Trophoblast cell (in vitro differentiated cells and primary cell): ENCODE data around the gene DBR1. TPM values are rescaled to one million over a fixed set of nuclear protein-coding genes. Genes with fewer than 3 reads are reported as not detected.

Experiments
- DNase-seq, 2 donors: peaks; one replicate each; pipeline ENCODE4 v3.0.0-alpha.2; 2016
- H2AFZ ChIP-seq: 2 replicates; pipeline ENCODE4 v1.6.1; 2013; ENCODE audit warnings: low read length, moderate library complexity, mild to moderate bottlenecking; ENCODE audit not compliant: insufficient read depth, poor library complexity
- H2AK5ac ChIP-seq: 2 replicates; pipeline ENCODE4 v1.6.1; 2013; ENCODE audit warnings: mild to moderate bottlenecking, low read length
- H2BK120ac ChIP-seq: 2 replicates; pipeline ENCODE4 v1.6.1; 2013; ENCODE audit warnings: low read length, mild to moderate bottlenecking, moderate library complexity; ENCODE audit not compliant: insufficient read depth, poor library complexity
- H2BK12ac ChIP-seq: 2 replicates; pipeline ENCODE4 v1.6.1; 2013; ENCODE audit warnings: mild to moderate bottlenecking, low read length, moderate library complexity
- H2BK5ac ChIP-seq: 2 replicates; pipeline ENCODE4 v1.6.1; 2013; ENCODE audit warnings: low read length, low read depth, moderate library complexity, mild to moderate bottlenecking; ENCODE audit not compliant: poor library complexity
- H3K14ac ChIP-seq: 2 replicates; pipeline ENCODE4 v1.6.1; 2013; ENCODE audit warnings: mild to moderate bottlenecking, low read length
- H3K18ac ChIP-seq: 2 replicates; pipeline ENCODE4 v1.6.1; 2013; ENCODE audit warnings: mild to moderate bottlenecking, low read length
- H3K23ac ChIP-seq: 2 replicates; pipeline ENCODE4 v1.6.1; 2013; ENCODE audit warnings: low read length
- H3K27ac ChIP-seq: 2 replicates; pipeline ENCODE4 v1.5.1; 2013; ENCODE audit warnings: low read depth, mild to moderate bottlenecking, inconsistent platforms, low read length, moderate library complexity
- H3K27me3 ChIP-seq: 2 replicates; pipeline ENCODE4 v1.6.1; 2013; ENCODE audit warnings: inconsistent platforms, mild to moderate bottlenecking, low read length, moderate library complexity; ENCODE audit not compliant: insufficient read depth
- H3K36me3 ChIP-seq, 2 experiments: 1 replicate in 1 of 2; 2 replicates in 1 of 2; pipeline ENCODE4 v1.6.1; 2013; ENCODE audit warnings: low read length in 2 of 2, mild to moderate bottlenecking in 2 of 2, moderate library complexity in 1 of 2; ENCODE audit not compliant: insufficient read depth in 2 of 2, control insufficient read depth in 1 of 2
- H3K4ac ChIP-seq: 2 replicates; pipeline ENCODE4 v1.6.1; 2013; ENCODE audit warnings: low read depth, mild to moderate bottlenecking, low read length, moderate library complexity
- H3K4me1 ChIP-seq, 2 experiments: 1 replicate in 1 of 2; 2 replicates in 1 of 2; pipeline ENCODE4 v1.6.1; 2013; ENCODE audit warnings: low read length in 2 of 2, mild to moderate bottlenecking in 2 of 2, moderate library complexity in 1 of 2; ENCODE audit not compliant: insufficient read depth in 2 of 2, control insufficient read depth in 1 of 2
- H3K4me2 ChIP-seq: 2 replicates; pipeline ENCODE4 v1.6.1; 2013; ENCODE audit warnings: inconsistent platforms, mild to moderate bottlenecking, low read length, moderate library complexity
- H3K4me3 ChIP-seq: 2 replicates; pipeline ENCODE4 v1.5.1; 2013; ENCODE audit warnings: mild to moderate bottlenecking, low read depth, low read length, inconsistent platforms
- H3K79me1 ChIP-seq: one replicate; pipeline ENCODE4 v1.6.1; 2013; ENCODE audit warnings: low read length
- H3K79me2 ChIP-seq: 2 replicates; pipeline ENCODE4 v1.6.1; 2013; ENCODE audit warnings: low read length, mild to moderate bottlenecking; ENCODE audit not compliant: control insufficient read depth, insufficient read depth, poor library complexity
- H3K9ac ChIP-seq: 2 replicates; pipeline ENCODE4 v1.6.1; 2013; ENCODE audit warnings: mild to moderate bottlenecking, low read length
- H3K9me3 ChIP-seq: 2 replicates; pipeline ENCODE4 v1.6.1; 2013; ENCODE audit warnings: low read depth, mild to moderate bottlenecking, control low read depth, inconsistent platforms, low read length; ENCODE audit not compliant: insufficient read depth
- H4K12ac ChIP-seq: 2 replicates; pipeline ENCODE4 v1.6.1; 2013; ENCODE audit warnings: low read depth, mild to moderate bottlenecking, low read length, moderate library complexity
- H4K8ac ChIP-seq: 2 replicates; pipeline ENCODE4 v1.6.1; 2013; ENCODE audit warnings: low read depth, mild to moderate bottlenecking, low read length, moderate library complexity
- H4K91ac ChIP-seq: one replicate; pipeline ENCODE4 v1.6.1; 2013; ENCODE audit warnings: low read depth, mild to moderate bottlenecking, low read length, moderate library complexity
- WGBS: extraction: QIAGEN DNeasy Blood & Tissue Kit; methylation state at CpG from one replicate; pipeline ENCODE4 v1.1.7; 2013; ENCODE audit warnings: missing lambda C conversion rate; ENCODE audit not compliant: insufficient read length, insufficient coverage; ENCODE audit errors: extremely low coverage; 5-methylcytosine and 5-hydroxymethylcytosine counted together
- polyA plus RNA-seq: library from polyadenylated mRNA; stranded (reverse); fragments of 200-250 nt; gene quantifications from 2 replicates; pipeline ENCODE4 v1.2.3, GENCODE V29; 2013

Gene DBR1
- 8.9 and 9.4 TPM in 2 replicates for polyA plus RNA-seq

GRCh38 chr3:138174421-138175131 is at the start of gene DBR1:
Gene DBR1, minus strand, starts transcription at chr3:138174921. Its CDS starts 126 bp downstream, at chr3:138174795.
- peak within 1 kb of the TSS; percentile 99 for H4K8ac ChIP-seq
- H3K4ac ChIP-seq, result peak within 1 kb of the TSS; percentile 96
- H2BK5ac ChIP-seq, result peak within 1 kb of the TSS; percentile 92
- no peak within 1 kb of the TSS for H2AK5ac ChIP-seq
- H3K36me3 ChIP-seq, result peaks cover 5 to 6% of the 10 kb centered on the region in 2 experiments
- peak within 1 kb of the TSS; percentile 99 for H3K14ac ChIP-seq
- H3K27ac ChIP-seq, result peak within 1 kb of the TSS; percentile 30
- peak within 1 kb of the TSS; percentile 98 for H4K91ac ChIP-seq
- no peak within 1 kb of the TSS for H3K23ac ChIP-seq
- H3K27me3 ChIP-seq, result no peaks in the 10 kb centered on the region
- no peaks in the 10 kb centered on the region for H3K9me3 ChIP-seq
- H3K4me1 ChIP-seq, result peaks cover 0 to 3% of the 10 kb centered on the region in 2 experiments
- H3K18ac ChIP-seq, result peak within 1 kb of the TSS; percentile 94
- H3K4me2 ChIP-seq, result peak within 1 kb of the TSS; percentile 74
- peak within 1 kb of the TSS; percentile 73 for H3K9ac ChIP-seq
- H2AFZ ChIP-seq, result peak within 1 kb of the TSS; percentile 93
- peak; percentile 75 to 89 for DNase-seq
- WGBS, result no CpG with 5 or more reads among the region's 38 CpGs
- peak within 1 kb of the TSS; percentile 18 for H2BK120ac ChIP-seq
- H3K79me1 ChIP-seq, result peaks cover 5% of the 10 kb centered on the region
- peaks cover 4% of the 10 kb centered on the region for H3K79me2 ChIP-seq
- no peak within 1 kb of the TSS for H2BK12ac ChIP-seq
- peak within 1 kb of the TSS; percentile 97 for H4K12ac ChIP-seq
- H3K4me3 ChIP-seq, result peak within 1 kb of the TSS; percentile 82

- Histone ChIP-seq H3K4me3 (no peak overlapping the region), H4K8ac (no peak overlapping the region), H4K91ac (no peak overlapping the region), H3K14ac (no peak overlapping the region), H3K4ac (no peak overlapping the region), H2BK120ac (no peak overlapping the region), H3K9ac (no peak overlapping the region), H2BK12ac (no peak overlapping the region), H4K12ac (no peak overlapping the region), H3K18ac (no peak overlapping the region), H3K36me3 (peaks cover 11 to 19% of the 10 kb centered on the region in 2 experiments), H2AK5ac (no peak overlapping the region), H3K4me2 (no peak overlapping the region), H3K27ac (no peak overlapping the region), H3K79me1 (no peaks in the 10 kb centered on the region), H3K9me3 (no peaks in the 10 kb centered on the region), H2AFZ (no peak overlapping the region), H3K27me3 (no peaks in the 10 kb centered on the region), H3K79me2 (no peaks in the 10 kb centered on the region), H3K23ac (no peak overlapping the region), H2BK5ac (no peak overlapping the region), H3K4me1 (peaks cover 0 to 5% of the 10 kb centered on the region in 2 experiments)
- no peak for DNase-seq
- no CpG with 5 or more reads among the region's 2 CpGs for WGBS
Observed at GRCh38 chr3:138222942-138223287, 48.2 kb upstream of the DBR1 start.

GRCh38 chr3:138222131-138222941 is 47.6 kb upstream of the DBR1 start:
- Histone ChIP-seq H2BK5ac (no peak overlapping the region), H4K91ac (no peak overlapping the region), H3K79me2 (no peaks in the 10 kb centered on the region), H3K14ac (no peak overlapping the region), H4K12ac (no peak overlapping the region), H3K9me3 (no peaks in the 10 kb centered on the region), H3K79me1 (no peaks in the 10 kb centered on the region), H3K4me3 (no peak overlapping the region), H3K4me1 (peaks cover 0 to 3% of the 10 kb centered on the region in 2 experiments), H2BK12ac (no peak overlapping the region), H4K8ac (no peak overlapping the region), H3K27ac (no peak overlapping the region), H3K27me3 (no peaks in the 10 kb centered on the region), H2BK120ac (no peak overlapping the region), H3K4me2 (no peak overlapping the region), H3K23ac (no peak overlapping the region), H2AK5ac (no peak overlapping the region), H3K18ac (no peak overlapping the region), H3K9ac (no peak overlapping the region), H3K4ac (no peak overlapping the region), H2AFZ (no peak overlapping the region), H3K36me3 (peaks cover 11 to 19% of the 10 kb centered on the region in 2 experiments)
- no peak for DNase-seq
- no CpG with 5 or more reads among the region's 2 CpGs for WGBS

- no peak overlapping the region for H3K9ac ChIP-seq
- H3K4me1 ChIP-seq, result peaks cover 0 to 3% of the 10 kb centered on the region in 2 experiments
- H3K36me3 ChIP-seq, result peaks cover 11 to 19% of the 10 kb centered on the region in 2 experiments
- no peak overlapping the region for H2AFZ ChIP-seq
- H3K27ac ChIP-seq, result no peak overlapping the region
- peak overlapping the region; percentile 1 for H4K8ac ChIP-seq
- H3K79me1 ChIP-seq, result no peaks in the 10 kb centered on the region
- no peak overlapping the region for H2BK5ac ChIP-seq
- H3K79me2 ChIP-seq, result no peaks in the 10 kb centered on the region
- H3K27me3 ChIP-seq, result no peaks in the 10 kb centered on the region
- no peak overlapping the region for H2AK5ac ChIP-seq
- no peak overlapping the region for H2BK12ac ChIP-seq
- no peak overlapping the region for H2BK120ac ChIP-seq
- no peaks in the 10 kb centered on the region for H3K9me3 ChIP-seq
- no peak overlapping the region for H3K14ac ChIP-seq
- no peak overlapping the region for H4K91ac ChIP-seq
- no peak overlapping the region for H3K18ac ChIP-seq
- no peak overlapping the region for H3K4me3 ChIP-seq
- H3K4me2 ChIP-seq, result no peak overlapping the region
- no peak overlapping the region for H3K4ac ChIP-seq
- no peak overlapping the region for H4K12ac ChIP-seq
- no peak overlapping the region for H3K23ac ChIP-seq
- peak in 1 of 2 donors; percentile 36 for DNase-seq
- whole genome bisulfite sequencing, result no CpG with 5 or more reads among the region's 4 CpGs
Observed at GRCh38 chr3:138220788-138221187, 46.1 kb upstream of the DBR1 start.
